Astrocyte (in vitro differentiated cells and primary cell): ENCODE data around the gene FBN1. TPM values are rescaled to one million over a fixed set of nuclear protein-coding genes. Genes with fewer than 3 reads are reported as not detected.

Experiments used
- DNase-seq: peaks from one replicate; pipeline ENCODE4 v3.0.0-alpha.2; 2010; ENCODE audit warnings: low read depth
- FAIRE-seq: peaks from 2 replicates; lab custom pipeline; 2011; peaks lifted over from hg19 to GRCh38; lab: Jason Lieb, UNC
- H2AFZ ChIP-seq: 2 replicates; pipeline ENCODE4 v1.6.0; 2012; ENCODE audit warnings: low read depth, low read length, inconsistent platforms
- H3K27ac ChIP-seq: 2 replicates; pipeline ENCODE4 v1.5.1; 2011; ENCODE audit warnings: low read depth, low read length, inconsistent platforms
- H3K27me3 ChIP-seq: 2 replicates; pipeline ENCODE4 v1.6.0; 2011; ENCODE audit warnings: low read length, inconsistent platforms; ENCODE audit not compliant: insufficient read depth
- H3K36me3 ChIP-seq: 2 replicates; pipeline ENCODE4 v1.5.1; 2011; ENCODE audit warnings: low read length, inconsistent platforms; ENCODE audit not compliant: insufficient read depth
- H3K4me1 ChIP-seq: 2 replicates; pipeline ENCODE4 v1.5.1; 2011; ENCODE audit warnings: low read length, inconsistent platforms; ENCODE audit not compliant: insufficient read depth
- H3K4me2 ChIP-seq: 2 replicates; pipeline ENCODE4 v1.6.0; 2012; ENCODE audit warnings: low read length, inconsistent platforms
- H3K4me3 ChIP-seq: 2 replicates; pipeline ENCODE4 v1.5.1; 2011; ENCODE audit warnings: low read depth, mild to moderate bottlenecking, low read length, inconsistent platforms; ENCODE audit not compliant: insufficient read depth
- H3K79me2 ChIP-seq: 2 replicates; pipeline ENCODE4 v1.6.0; 2012; ENCODE audit warnings: mild to moderate bottlenecking, low read length, inconsistent platforms; ENCODE audit not compliant: insufficient read depth
- H3K9ac ChIP-seq: 2 replicates; pipeline ENCODE4 v1.6.0; 2012; ENCODE audit warnings: mild to moderate bottlenecking, low read length, inconsistent platforms
- H3K9me3 ChIP-seq: 2 replicates; pipeline ENCODE4 v1.5.1; 2012; ENCODE audit warnings: low read depth, mild to moderate bottlenecking, low read length, inconsistent platforms; ENCODE audit not compliant: insufficient read depth
- H4K20me1 ChIP-seq: 2 replicates; pipeline ENCODE4 v1.6.0; 2012; ENCODE audit warnings: low read length, inconsistent platforms; ENCODE audit not compliant: insufficient read depth
- H3K27ac Mint-ChIP-seq: one replicate; pipeline ENCODE4 v1.8.0; 2021; ENCODE audit warnings: mild to moderate bottlenecking, mixed read lengths; ENCODE audit not compliant: unreplicated experiment
- H3K27me3 Mint-ChIP-seq: one replicate; pipeline ENCODE4 v1.8.0; 2021; ENCODE audit warnings: low read depth, mixed read lengths; ENCODE audit not compliant: unreplicated experiment
- H3K36me3 Mint-ChIP-seq: one replicate; pipeline ENCODE4 v1.8.0; 2021; ENCODE audit warnings: low read depth, mixed read lengths; ENCODE audit not compliant: unreplicated experiment
- H3K4me1 Mint-ChIP-seq: one replicate; pipeline ENCODE4 v1.8.0; 2021; ENCODE audit warnings: low read depth, mixed read lengths; ENCODE audit not compliant: unreplicated experiment
- H3K4me3 Mint-ChIP-seq: one replicate; pipeline ENCODE4 v1.8.0; 2021; ENCODE audit warnings: mild to moderate bottlenecking, moderate library complexity, mixed read lengths; ENCODE audit not compliant: unreplicated experiment
- H3K9me3 Mint-ChIP-seq: one replicate; pipeline ENCODE4 v1.8.0; 2021; ENCODE audit warnings: mild to moderate bottlenecking, mixed read lengths; ENCODE audit not compliant: unreplicated experiment
- CTCF ChIP-seq: IDR thresholded peaks from 2 replicates; pipeline ENCODE4 v1.5.1; 2011; ENCODE audit warnings: low read depth, mild to moderate bottlenecking, inconsistent platforms, low read length, moderate library complexity; ENCODE audit not compliant: insufficient read depth
- EZH2 ChIP-seq: IDR thresholded peaks from 2 replicates; pipeline ENCODE4 v1.6.1; 2012; ENCODE audit warnings: mild to moderate bottlenecking, low read length, inconsistent platforms; ENCODE audit not compliant: insufficient read depth
- total RNA-seq: library from RNA; stranded (reverse); gene quantifications from 2 replicates; pipeline ENCODE4 v1.2.1, GENCODE V29; 2021

The FBN1 gene
- total RNA-seq, 1 donor from 2014 or later, result 210 TPM

- peaks cover 53% of the 10 kb centered on the region for H3K36me3 ChIP-seq
Measured at GRCh38 chr15:48573780-48574179, 71.7 kb downstream of the FBN1 start.

GRCh38 chr15:48572823-48573222, 72.7 kb downstream of the FBN1 start:
- Histone ChIP-seq H3K4me2 (no peak overlapping the region), H4K20me1 (peaks cover 37% of the 10 kb centered on the region), H3K27ac (no peak overlapping the region), H3K27me3 (no peaks in the 10 kb centered on the region), H3K79me2 (peaks cover 87% of the 10 kb centered on the region), H3K4me3 (no peak overlapping the region), H3K9ac (no peak overlapping the region), H3K4me1 (no peaks in the 10 kb centered on the region), H2AFZ (no peak overlapping the region), H3K36me3 (peaks cover 48% of the 10 kb centered on the region), H3K9me3 (no peaks in the 10 kb centered on the region)
- DNase-seq (no peak), FAIRE-seq (no peak)
- Mint-ChIP-seq H3K27me3 (no peaks in the 10 kb centered on the region), H3K4me1 (peaks cover 3% of the 10 kb centered on the region), H3K9me3 (no peaks in the 10 kb centered on the region), H3K27ac (no peak overlapping the region), H3K4me3 (no peak overlapping the region), H3K36me3 (peaks cover 25% of the 10 kb centered on the region)
- TF ChIP-seq CTCF, result no peak
- no peak for TF ChIP-seq EZH2

More at GRCh38 chr15:48573780-48574179, 71.7 kb downstream of the FBN1 start:
- no peak overlapping the region for H3K4me2 ChIP-seq
- peaks cover 37% of the 10 kb centered on the region for H4K20me1 ChIP-seq
- no peak overlapping the region for H3K4me3 Mint-ChIP-seq
- H3K27me3 ChIP-seq, result no peaks in the 10 kb centered on the region
- peaks cover 83% of the 10 kb centered on the region for H3K79me2 ChIP-seq
- no peaks in the 10 kb centered on the region for H3K4me1 ChIP-seq
- H3K9me3 Mint-ChIP-seq, result no peaks in the 10 kb centered on the region
- peaks cover 26% of the 10 kb centered on the region for H3K36me3 Mint-ChIP-seq
- H3K27ac ChIP-seq, result no peak overlapping the region
- no peak for TF ChIP-seq CTCF
- no peak for TF ChIP-seq EZH2
- FAIRE-seq (no peak), DNase-seq (no peak)
- H3K27ac Mint-ChIP-seq, result no peak overlapping the region
- no peak overlapping the region for H2AFZ ChIP-seq
- no peak overlapping the region for H3K9ac ChIP-seq
- peaks cover 3% of the 10 kb centered on the region for H3K4me1 Mint-ChIP-seq
- H3K27me3 Mint-ChIP-seq, result no peaks in the 10 kb centered on the region
- H3K9me3 ChIP-seq, result no peaks in the 10 kb centered on the region
- no peak overlapping the region for H3K4me3 ChIP-seq

GRCh38 chr15:48571510-48571909, 74.0 kb downstream of the FBN1 start:
- Histone ChIP-seq H3K4me1 (peaks cover 6% of the 10 kb centered on the region), H3K9ac (no peak overlapping the region), H3K27ac (no peak overlapping the region), H3K4me2 (no peak overlapping the region), H3K79me2 (peaks cover 87% of the 10 kb centered on the region), H3K4me3 (no peak overlapping the region), H2AFZ (no peak overlapping the region), H3K27me3 (no peaks in the 10 kb centered on the region), H3K9me3 (no peaks in the 10 kb centered on the region), H3K36me3 (peaks cover 41% of the 10 kb centered on the region), H4K20me1 (peaks cover 30% of the 10 kb centered on the region)
- TF ChIP-seq EZH2, result no peak
- TF ChIP-seq CTCF, result no peak
- Mint-ChIP-seq H3K4me3 (no peak overlapping the region), H3K27me3 (no peaks in the 10 kb centered on the region), H3K9me3 (no peaks in the 10 kb centered on the region), H3K27ac (no peak overlapping the region), H3K36me3 (peaks cover 18% of the 10 kb centered on the region), H3K4me1 (peaks cover 9% of the 10 kb centered on the region)
- DNase-seq (no peak), FAIRE-seq (no peak)
